ENCODE results near the gene TENT5C.

GRCh38 chr1:117585086-117585485 lies 20.8 kb upstream of the TENT5C start:
- TF ChIP-seq ARNT (IDR thresholded peaks at IDR 0.05) = no peak
- no peak for TF ChIP-seq ELF4 (IDR thresholded peaks at IDR 0.05)
- no peak for TF ChIP-seq FOXA1 (IDR thresholded peaks at IDR 0.05)
- no peak for TF ChIP-seq FOXK2 (IDR thresholded peaks at IDR 0.05)
- no peak for TF ChIP-seq SP1 (IDR thresholded peaks at IDR 0.05)
- no peak for TF ChIP-seq TARDBP (IDR thresholded peaks at IDR 0.05)
- no peak for TF ChIP-seq FOXM1 (IDR thresholded peaks at IDR 0.05; ENCODE audit: borderline replicate concordance)
- TF ChIP-seq BHLHE40 (IDR thresholded peaks at IDR 0.05; ENCODE audit: borderline replicate concordance) = no peak
- no peak for TF ChIP-seq ZNF384 (IDR thresholded peaks at IDR 0.05)
- TF ChIP-seq PKNOX1 (IDR thresholded peaks at IDR 0.05) = no peak
- no peak for TF ChIP-seq LEF1 (IDR thresholded peaks at IDR 0.05; ENCODE audit: borderline replicate concordance)
- TF ChIP-seq SUZ12 (IDR thresholded peaks at IDR 0.05) = no peak
- no peak for TF ChIP-seq HDGF (IDR thresholded peaks at IDR 0.05; ENCODE audit: borderline replicate concordance)

All from HEK293T (cell line).